GM12892 (cell line): ENCODE measurements around the gene WDR20.

Experiments
- POLR2A ChIP-seq: IDR thresholded peaks from 2 replicates; pipeline ENCODE4 v1.6.1; 2011; ENCODE audit warnings: low read depth, low read length, control low read depth
- TAF1 ChIP-seq: IDR thresholded peaks from 2 replicates; pipeline ENCODE4 v1.6.1; 2011; ENCODE audit warnings: low read depth, mild to moderate bottlenecking, control low read depth, low read length, borderline replicate concordance

GRCh38 chr14:102188187-102188586 lies 48.5 kb downstream of the WDR20 start:
- TF ChIP-seq POLR2A (no peak), TAF1 (no peak)
